IMR-90 (cell line): Measurements from ENCODE around the gene ELAVL1. TPM values are rescaled to one million over a fixed set of nuclear protein-coding genes. Genes with fewer than 3 reads are reported as not detected.
A peak's percentile ranks its signal among the peaks of the same experiment; 100 is the strongest.

Source experiments
- ATAC-seq: fragments of 200-7000 bp; cut with Tn5 transposase; 2 replicates; pipeline ENCODE4 v1.9.1; 2020; ENCODE audit warnings: low read depth, mild to moderate bottlenecking, moderate library complexity
- BruUV-seq: library from RNA; stranded (reverse); fragments of 400-500 nt; replicated peaks from 2 replicates; lab custom pipeline; 2021; lab: Mats Ljungman, UMichigan
- CTCF ChIA-PET: fragments of 300-600 bp; formaldehyde crosslinking; extraction: SDS; loops from one replicate; lab custom pipeline; 2021; ENCODE audit warnings: antibody characterized with exemption; lab: Yijun Ruan, JAX
- POLR2A ChIA-PET: fragments of 300-600 bp; sonication (Branson Sonifier 250); formaldehyde crosslinking; loops from one replicate; lab custom pipeline; 2022; ENCODE audit warnings: antibody characterized with exemption; ENCODE audit not compliant: unreplicated experiment; lab: Charles Lee
- DNase-seq: peaks from one replicate; pipeline ENCODE4 v3.0.0; 2013
- H2AFZ ChIP-seq: replicated peaks from 2 replicates; pipeline ENCODE3; 2013; ENCODE audit warnings: low read length, mild to moderate bottlenecking; ENCODE audit not compliant: poor library complexity
- H2AK5ac ChIP-seq: 2 replicates; pipeline ENCODE4 v1.6.1; 2013; ENCODE audit warnings: low read depth, low read length, inconsistent platforms
- H2AK9ac ChIP-seq: replicated peaks from 2 replicates; pipeline ENCODE3; 2013; ENCODE audit warnings: mild to moderate bottlenecking, low read depth, low read length, moderate library complexity; ENCODE audit not compliant: poor library complexity
- H2BK120ac ChIP-seq: 2 replicates; pipeline ENCODE4 v1.6.1; 2013; ENCODE audit warnings: low read depth, low read length, inconsistent platforms
- H2BK15ac ChIP-seq: 3 replicates; pipeline ENCODE4 v1.6.1; 2013; ENCODE audit warnings: low read depth, low read length, inconsistent platforms
- H2BK20ac ChIP-seq: 2 replicates; pipeline ENCODE4 v1.6.1; 2013; ENCODE audit warnings: low read depth, mild to moderate bottlenecking, inconsistent platforms, low read length, moderate library complexity
- H2BK5ac ChIP-seq: 2 replicates; pipeline ENCODE4 v1.6.1; 2013; ENCODE audit warnings: mild to moderate bottlenecking, low read depth, low read length, inconsistent platforms; ENCODE audit not compliant: poor library complexity, severe bottlenecking
- H3K14ac ChIP-seq: replicated peaks from 2 replicates; pipeline ENCODE4 v1.6.1; 2013; ENCODE audit warnings: low read depth, low read length, inconsistent platforms
- H3K18ac ChIP-seq: 2 replicates; pipeline ENCODE4 v1.6.1; 2013; ENCODE audit warnings: low read depth, low read length, control low read depth
- H3K23ac ChIP-seq: 2 replicates; pipeline ENCODE4 v1.6.1; 2013; ENCODE audit warnings: low read depth, low read length, inconsistent platforms
- H3K27ac ChIP-seq: 2 replicates; pipeline ENCODE4 v1.5.1; 2013; ENCODE audit warnings: mild to moderate bottlenecking, control low read depth, low read length; ENCODE audit not compliant: insufficient read depth
- H3K27me3 ChIP-seq: 2 replicates; pipeline ENCODE4 v1.6.1; 2013; ENCODE audit warnings: low read length; ENCODE audit not compliant: control insufficient read depth, insufficient read depth
- H3K36me3 ChIP-seq: 2 replicates; pipeline ENCODE4 v1.6.1; 2013; ENCODE audit warnings: low read length, mixed read lengths; ENCODE audit not compliant: control insufficient read depth, insufficient read depth
- H3K4ac ChIP-seq: 2 replicates; pipeline ENCODE4 v1.6.1; 2013; ENCODE audit warnings: low read depth, low read length, inconsistent platforms
- H3K4me1 ChIP-seq: 2 replicates; pipeline ENCODE4 v1.6.1; 2013; ENCODE audit warnings: low read length, mixed read lengths; ENCODE audit not compliant: control insufficient read depth, insufficient read depth
- H3K4me2 ChIP-seq: 2 replicates; pipeline ENCODE4 v1.6.1; 2013; ENCODE audit warnings: low read depth, mild to moderate bottlenecking, control low read depth, low read length, moderate library complexity
- H3K4me3 ChIP-seq: 2 replicates; pipeline ENCODE4 v1.5.1; 2013; ENCODE audit warnings: low read depth, mild to moderate bottlenecking, control low read depth, low read length, moderate library complexity; ENCODE audit not compliant: insufficient read depth
- H3K56ac ChIP-seq: 2 replicates; pipeline ENCODE4 v1.6.1; 2013; ENCODE audit warnings: low read length, inconsistent platforms; ENCODE audit not compliant: insufficient read depth; ENCODE audit errors: extremely low read depth
- H3K79me1 ChIP-seq, 2 experiments: 2 replicates each; pipeline ENCODE4 v1.6.1; 2013; ENCODE audit warnings: low read length in 2 of 2, inconsistent platforms in 1 of 2, low read depth in 1 of 2
- H3K9ac ChIP-seq: 2 replicates; pipeline ENCODE4 v1.6.1; 2013; ENCODE audit warnings: low read depth, low read length, control low read depth
- H3K9me1 ChIP-seq: 2 replicates; pipeline ENCODE4 v1.6.1; 2013; ENCODE audit warnings: low read length, inconsistent platforms; ENCODE audit not compliant: insufficient read depth
- H3K9me3 ChIP-seq: 2 replicates; pipeline ENCODE4 v1.6.1; 2013; ENCODE audit warnings: low read length; ENCODE audit not compliant: control insufficient read depth, insufficient read depth
- H4K20me1 ChIP-seq: 2 replicates; pipeline ENCODE4 v1.6.1; 2013; ENCODE audit warnings: low read length, inconsistent platforms; ENCODE audit not compliant: insufficient read depth
- H4K5ac ChIP-seq: 2 replicates; pipeline ENCODE4 v1.6.1; 2013; ENCODE audit warnings: mild to moderate bottlenecking, low read depth, low read length, control low read depth
- H4K8ac ChIP-seq, 2 experiments: 2 replicates each; pipeline ENCODE4 v1.6.1; 2013; ENCODE audit warnings: low read depth in 2 of 2, low read length in 2 of 2, control low read depth in 1 of 2, inconsistent platforms in 1 of 2
- H4K91ac ChIP-seq: 2 replicates; pipeline ENCODE4 v1.6.1; 2013; ENCODE audit warnings: low read depth, low read length, inconsistent platforms; ENCODE audit not compliant: insufficient read depth
- CEBPB ChIP-seq: IDR thresholded peaks from 2 replicates; pipeline ENCODE4 v1.6.1; 2012; ENCODE audit warnings: low read depth, low read length, improper control_type of control experiment
- CTCF ChIP-seq: conservative IDR thresholded peaks from 2 replicates; pipeline ENCODE4 v1.5.1; 2012; ENCODE audit warnings: mild to moderate bottlenecking, low read depth, low read length, improper control_type of control experiment
- FOS ChIP-seq: fragments of 150-350 bp; IDR thresholded peaks from 2 replicates; pipeline ENCODE4 v1.6.1; 2016; ENCODE audit warnings: low read depth, low read length
- MAFK ChIP-seq: IDR thresholded peaks from 2 replicates; pipeline ENCODE4 v1.6.1; 2012; ENCODE audit warnings: low read depth, low read length, improper control_type of control experiment
- MAZ ChIP-seq: IDR thresholded peaks from 2 replicates; pipeline ENCODE4 v1.6.1; 2012; ENCODE audit warnings: low read depth, mild to moderate bottlenecking, low read length, improper control_type of control experiment, moderate library complexity, borderline replicate concordance
- NFE2L2 ChIP-seq: fragments of 150-350 bp; IDR thresholded peaks from 2 replicates; pipeline ENCODE4 v1.6.1; 2016; ENCODE audit warnings: low read depth, mild to moderate bottlenecking, low read length
- RAD21 ChIP-seq: IDR thresholded peaks from 2 replicates; pipeline ENCODE4 v1.6.1; 2012; ENCODE audit warnings: low read length, improper control_type of control experiment
- WGBS, 2 experiments: methylation state at CpG; one replicate each; pipeline versions ENCODE4 v1.1.5 to v1.1.7; 2013; ENCODE audit warnings: missing lambda C conversion rate in 2 of 2; ENCODE audit not compliant: insufficient read length in 1 of 2; ENCODE audit errors: extremely low coverage in 2 of 2; 5-methylcytosine and 5-hydroxymethylcytosine counted together
- dilution Hi-C: fragments of 300-500 bp; cut with HindIII; formaldehyde crosslinking; loops from one replicate; pipeline ENCODE4 v1.14.3; 2018; ENCODE audit warnings: low sequenced_read_pairs; ENCODE audit not compliant: unreplicated experiment
- in situ Hi-C: fragments of 300-500 bp; cut with MboI; formaldehyde crosslinking; loops from 3 replicates; pipeline ENCODE4 v1.14.3; 2019; ENCODE audit warnings: low sequenced_read_pairs, inconsistent platforms, mixed read lengths
- intact Hi-C: fragments of 100-400 bp; cut with micrococcal nuclease; formaldehyde crosslinking; loops from 2 replicates; pipeline ENCODE4 v1.10.0; 2022
- polyA plus RNA-seq, 3 experiments: library from polyadenylated mRNA; depleted of rRNA; stranded (reverse); fragments of >200 nt; gene quantifications; 2 replicates each; pipeline ENCODE4 v1.2.3, GENCODE V29; 2012; ENCODE audit warnings: low replicate concordance in 1 of 3
- total RNA-seq: library from RNA; depleted of rRNA; stranded (reverse); fragments of >200 nt; gene quantifications from 2 replicates; pipeline ENCODE4 v1.2.3, GENCODE V29; 2012

The ELAVL1 gene
- total and polyA plus RNA-seq, 2 of the 4 experiments (the other 2 are of a cell fraction): 55.6 to 59.0 TPM

- intact Hi-C loops: no loop called here
Measured at GRCh38 chr19:7917267-7918061, 88.0 kb downstream of the ELAVL1 start.

More at GRCh38 chr19:7917267-7918061, 88.0 kb downstream of the ELAVL1 start:
- Histone ChIP-seq H3K14ac (no peak overlapping the region), H3K9ac (no peak overlapping the region), H2BK5ac (no peak overlapping the region), H4K91ac (peak overlapping the region; percentile 47; the same call in 1 of the 2 replicates), H3K4ac (0 out of 2 replicates have a peak overlapping the region, but pooled peaks have one; percentile 75), H2BK120ac (no peak overlapping the region), H3K4me1 (peaks cover 21% of the 10 kb centered on the region), H3K9me3 (no peaks in the 10 kb centered on the region), H3K4me2 (peak overlapping the region; percentile 44), H2AK5ac (0 out of 2 replicates have a peak overlapping the region, but pooled peaks have one; percentile 70), H2AFZ (peak overlapping the region; percentile 90), H3K27ac (no peak overlapping the region; the same call in 1 of the 2 replicates), H2BK20ac (no peak overlapping the region), H4K20me1 (peaks cover 11% of the 10 kb centered on the region), H3K79me1 (peaks cover 0 to 19% of the 10 kb centered on the region in 2 experiments; a peak in 2 of 4 replicates), H3K23ac (0 out of 2 replicates have a peak overlapping the region, but pooled peaks have one; percentile 2), H4K8ac (peak overlapping the region; percentile 61 to 67; a peak in 1 of 4 replicates), H3K56ac (no peak overlapping the region), H3K27me3 (peaks cover 11% of the 10 kb centered on the region), H3K36me3 (peaks cover 9% of the 10 kb centered on the region; the same call in 1 of the 2 replicates), H3K18ac (no peak overlapping the region), H4K5ac (no peak overlapping the region; the same call in 1 of the 2 replicates), H2AK9ac (peak overlapping the region; percentile 82), H3K9me1 (peaks cover 9% of the 10 kb centered on the region), H3K4me3 (no peak overlapping the region), H2BK15ac (no peak overlapping the region)
- CTCF ChIA-PET: interaction anchor here (2.4 kb wide), 1 partner anchor 12 kb away, joined by 10 read pairs; no protein-coding TSS in a partner anchor
- dilution Hi-C loops: no loop called here
- peak; percentile 8 for ATAC-seq
- 11% methylated on average over 51 of the region's 71 CpGs; no CpG with 5 or more reads in 1 of the 2 experiments for WGBS, 2 experiments
- POLR2A ChIA-PET: no interaction called here
- no peak for TF ChIP-seq CEBPB
- peak; percentile 25; the same call in 1 of the 2 replicates for TF ChIP-seq MAZ
- no peak for TF ChIP-seq FOS
- TF ChIP-seq RAD21: peak; percentile 55
- no peak for TF ChIP-seq MAFK
- no peak for TF ChIP-seq NFE2L2
- peak; percentile 53 for TF ChIP-seq CTCF
- in situ Hi-C loops: no loop called here
- no TSS peak for BruUV-seq
- peak; percentile 45 for DNase-seq
